Heart right ventricle (tissue), 16 donors: ENCODE results near the gene FAM174B. TPM values are rescaled to one million over a fixed set of nuclear protein-coding genes. Genes with fewer than 3 reads are reported as not detected.

ENCODE experiments used
- ATAC-seq, 8 donors: fragments of 200-7000 bp; cut with Tn5 transposase; one replicate each; pipeline ENCODE4 v1.9.1; 2020; ENCODE audit warnings: mild to moderate bottlenecking in 8 of 8, moderate library complexity in 8 of 8, moderate number of reproducible peaks in 1 of 8
- DNase-seq, 2 donors: peaks; one replicate each; pipeline ENCODE4 v3.0.0-alpha.2; 2020
- H3K27ac ChIP-seq, 10 donors: fragments of 200-600 bp; sonication (generic) in 2 of 10; one replicate each; pipeline versions ENCODE4 v1.5.0 to v1.8.0; 2020 to 2022; ENCODE audit warnings: mild to moderate bottlenecking in 3 of 10
- H3K27me3 ChIP-seq, 7 donors: fragments of 200-600 bp; one replicate each; pipeline ENCODE4 v1.8.0; 2021 to 2022; ENCODE audit warnings: mild to moderate bottlenecking in 2 of 7
- H3K36me3 ChIP-seq, 9 donors: fragments of 200-600 bp; sonication (generic) in 1 of 9; one replicate each; pipeline versions ENCODE4 v1.5.0 to v1.8.0; 2020 to 2022; ENCODE audit warnings: mild to moderate bottlenecking in 2 of 9
- H3K4me1 ChIP-seq, 9 donors: fragments of 200-600 bp; sonication (generic) in 1 of 9; one replicate each; pipeline versions ENCODE4 v1.5.0 to v1.8.0; 2020 to 2022; ENCODE audit warnings: mild to moderate bottlenecking in 4 of 9
- H3K4me3 ChIP-seq, 10 donors: fragments of 200-600 bp; sonication (generic) in 2 of 10; one replicate each; pipeline versions ENCODE4 v1.5.0 to v1.8.0; 2020 to 2022; ENCODE audit warnings: mild to moderate bottlenecking in 7 of 10, moderate library complexity in 2 of 10
- H3K9me3 ChIP-seq, 11 donors: fragments of 200-600 bp in 10 of 11; sonication (generic) in 2 of 11; one replicate each; pipeline versions ENCODE4 v1.5.0 to v1.8.0; 2013 to 2022; ENCODE audit warnings: mild to moderate bottlenecking in 2 of 11, control low read depth in 1 of 11, moderate library complexity in 1 of 11
- CTCF ChIP-seq, 9 donors: fragments of 200-600 bp; sonication (generic) in 2 of 9; IDR thresholded peaks; one replicate each; pipeline versions ENCODE4 v1.5.0 to v1.8.0; 2021 to 2022; ENCODE audit warnings: antibody characterized with exemption in 9 of 9, mild to moderate bottlenecking in 5 of 9, moderate library complexity in 1 of 9
- whole genome bisulfite sequencing, 2 donors: extraction: QIAGEN DNeasy Blood & Tissue Kit; methylation state at CpG; one replicate each; pipeline ENCODE4 v1.1.7; 2013; ENCODE audit warnings: inconsistent platforms in 1 of 2; 5-methylcytosine and 5-hydroxymethylcytosine counted together
- intact Hi-C, 10 donors: fragments of 100-400 bp; cut with DNase I; formaldehyde crosslinking; loops; one replicate each; pipeline versions ENCODE4 v1.11.1 to v1.14.2; 2022
- polyA plus RNA-seq, 2 donors: library from polyadenylated mRNA; stranded (reverse); fragments of 200-250 nt; gene quantifications; one replicate each; pipeline ENCODE4 v1.2.3, GENCODE V29; 2013
- total RNA-seq, 10 donors: library from RNA; stranded (reverse); fragmentation: NEBNext Ultra II Directional in 3 of 10; extraction: Animal tissue kit (Norgen Biotek cat#: 25700) in 3 of 10; gene quantifications; one replicate each; pipeline versions ENCODE4 v1.2.1 to v1.2.4, GENCODE V29; 2021 to 2023
- donor health status: Arrhythmogenic right ventricular cardiomyopathy.
- donor health status: ischemic (EF 13 %, LVEDD 7.1; RV severe dilation, severe dysfunction).
- donor health status: healthy with polysubstance abuse.
- donor health status: DM: no; HTN: yes; CAD: no.
- donor health status: DM: no; HTN: no; CAD: no.
- donor health status: ischemic (EF 25% LVEDD 6.9; RV normal size, moderate dysfunction).
- donor health status: ischemic (EF 25% LVEDD 5.7; RV mildly dilated, moderate dysfunction).
- donor health status: healthy.
- donor health status: DM: yes; HTN: yes; CAD: no.
- donor health status: Ischemic cardiomyopathy.
- donor health status: ischemic (EF 35%, LVEDD 5.7; RV mildly dilated, moderate dysfunction).
- donor health status: nonischemic (EF 11% LVEDD 7.7; RV severe dilation, severe dysfunction).
- donor health status: DM: yes; HTN: yes; CAD: no.
- donor health status: PGD.
- donor health status: ischemic (EF 29% LVEDD 5.4; RV normal size, mild dysfunction).
- donor health status: nonischemic (EF 23%, LVEDD 6.1; RV moderate dilation, normal function).

The FAM174B gene
- total and polyA plus RNA-seq, 12 donors, result 6.1 to 16.9 (median 10.8) TPM

DNA sequence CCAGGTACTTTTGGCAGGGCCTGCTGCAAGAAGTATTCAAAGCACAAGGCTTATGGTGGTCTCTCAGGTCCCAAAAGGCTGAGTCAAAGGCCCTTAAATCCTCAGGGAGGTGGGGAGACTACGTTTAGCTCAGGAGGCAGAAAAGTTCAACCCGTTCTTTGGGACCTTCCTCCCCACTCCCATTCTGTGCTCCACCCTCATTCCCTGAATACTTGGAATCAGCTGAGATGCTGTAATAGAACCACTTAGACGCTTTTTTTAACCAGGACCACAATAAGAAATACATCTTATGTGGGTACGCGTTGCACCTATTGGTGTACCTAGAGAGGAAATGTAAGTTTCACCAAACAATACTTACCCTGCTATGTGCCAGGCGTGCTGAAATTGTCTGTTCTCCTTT lies 58.0 kb downstream of the FAM174B start:
- DNase-seq (no peak), ATAC-seq (peak in 1 of 8 donors; percentile 43)
- Histone ChIP-seq H3K27ac (no peak overlapping the region), H3K27me3 (no peaks in the 10 kb centered on the region), H3K4me1 (peaks cover 0 to 9% (median 0%) of the 10 kb centered on the region in 9 donors), H3K9me3 (no peaks in the 10 kb centered on the region), H3K4me3 (no peak overlapping the region), H3K36me3 (no peaks in the 10 kb centered on the region)
- WGBS, 2 donors, result 69 to 70% methylated on average over 6 of the region's 6 CpGs
- intact Hi-C loops, result loop anchor here in 3 of 10 donors (5.0 to 10.0 kb wide), 2 partner anchors 70 to 73 kb away; no protein-coding TSS in a partner anchor
- TF ChIP-seq CTCF (IDR thresholded peaks at IDR 0.05), result no peak

DNA sequence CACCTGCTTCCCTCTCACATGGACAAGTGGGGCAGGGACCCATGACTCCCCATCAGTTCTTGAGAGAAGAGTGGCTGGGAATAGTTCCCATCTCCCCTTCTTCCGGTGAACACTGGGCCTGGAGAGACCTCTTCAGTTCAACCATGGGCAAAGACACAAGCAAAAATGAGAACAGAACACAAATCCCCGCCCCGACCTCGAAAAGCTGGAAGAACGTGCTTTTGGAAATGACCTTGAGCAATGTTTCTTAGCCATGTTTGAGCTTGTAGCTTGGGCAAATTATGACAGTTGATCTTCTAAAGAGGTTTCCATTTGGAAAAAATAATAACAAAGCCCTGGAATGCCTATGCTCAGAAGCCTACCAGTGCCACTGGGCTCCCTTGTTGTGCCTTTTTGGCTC lies 59.0 kb downstream of the FAM174B start:
- no peaks in the 10 kb centered on the region for H3K9me3 ChIP-seq
- intact Hi-C loops, result loop anchor here in 4 of 10 donors (1.0 to 10.0 kb wide), 3 partner anchors 69 to 75 kb away; no protein-coding TSS in a partner anchor
- no peak for TF ChIP-seq CTCF (IDR thresholded peaks at IDR 0.05)
- 94 to 98% methylated on average over 5 of the region's 5 CpGs for WGBS, 2 donors
- H3K4me1 ChIP-seq, result peaks cover 0 to 9% (median 0%) of the 10 kb centered on the region in 9 donors
- no peak for DNase-seq
- no peak overlapping the region for H3K27ac ChIP-seq
- no peaks in the 10 kb centered on the region for H3K36me3 ChIP-seq
- ATAC-seq, result no peak
- H3K27me3 ChIP-seq, result no peaks in the 10 kb centered on the region
- H3K4me3 ChIP-seq, result no peak overlapping the region

- peak in 1 of 9 donors; percentile 14 for TF ChIP-seq CTCF (IDR thresholded peaks at IDR 0.05)
- 70 to 79% methylated on average over 19 of the region's 19 CpGs for WGBS, 2 donors
- peaks cover 0 to 9% (median 0%) of the 10 kb centered on the region in 9 donors for H3K4me1 ChIP-seq
- DNase-seq (no peak), ATAC-seq (peak in 4 of 8 donors; percentile 21 to 52 (median 46))
- H3K36me3 ChIP-seq, result no peaks in the 10 kb centered on the region
- H3K27ac ChIP-seq, result no peak overlapping the region
- H3K4me3 ChIP-seq, result no peak overlapping the region
- no peaks in the 10 kb centered on the region for H3K27me3 ChIP-seq
- H3K9me3 ChIP-seq, result no peaks in the 10 kb centered on the region
- intact Hi-C loops, result loop anchor here in 4 of 10 donors (1.0 to 10.0 kb wide), 3 partner anchors 68 to 74 kb away; no protein-coding TSS in a partner anchor
These were observed 59.8 kb downstream of the FAM174B start for GRCh38 chr15:92595506-92596381.

DNA sequence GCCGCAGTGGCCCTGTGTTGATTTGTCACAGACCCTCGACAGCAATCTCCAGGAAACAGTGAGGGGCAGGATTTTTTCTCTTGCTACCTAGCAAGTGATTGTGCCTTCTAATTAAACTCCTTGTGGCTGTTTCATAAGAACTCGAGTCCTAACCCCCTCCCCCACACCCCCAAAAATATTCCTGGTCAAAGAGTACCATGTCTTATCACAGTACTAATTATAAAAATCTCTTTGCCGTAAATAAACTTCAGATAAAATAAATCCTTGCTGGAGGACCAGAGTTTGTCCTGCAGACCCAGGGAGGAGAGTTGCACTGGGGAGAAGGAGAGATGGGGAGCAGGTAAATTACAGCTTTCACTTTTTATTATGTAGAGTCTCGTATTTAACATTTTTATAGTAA lies 64.3 kb downstream of the FAM174B start:
- Histone ChIP-seq H3K27me3 (no peaks in the 10 kb centered on the region), H3K27ac (no peak overlapping the region), H3K36me3 (no peaks in the 10 kb centered on the region), H3K4me1 (peaks cover 0 to 9% (median 0%) of the 10 kb centered on the region in 9 donors), H3K9me3 (no peaks in the 10 kb centered on the region), H3K4me3 (peak overlapping the region in 2 of 10 donors; percentile 2 to 18)
- no peak for TF ChIP-seq CTCF (IDR thresholded peaks at IDR 0.05)
- intact Hi-C loops, result loop anchor here in 2 of 10 donors (10.0 kb wide), 1 partner anchor 66 kb away; no protein-coding TSS in a partner anchor
- ATAC-seq (peak in 2 of 8 donors; percentile 49 to 68), DNase-seq (no peak)
- 59 to 62% methylated on average over 5 of the region's 5 CpGs for WGBS, 2 donors
